Loucy (cell line): ENCODE data around the gene FNDC8.

Experiments
- CTCF ChIP-seq: fragments of 200-600 bp; sonication (generic); conservative IDR thresholded peaks from 2 replicates; pipeline ENCODE4 v1.5.1; 2014; ENCODE audit warnings: mild to moderate bottlenecking, antibody characterized with exemption, low read length
- EZH2phosphoT487 ChIP-seq: fragments of 200-600 bp; IDR thresholded peaks from 2 replicates; pipeline ENCODE4 v1.6.1; 2018; ENCODE audit warnings: antibody characterized with exemption, mild to moderate bottlenecking, moderate library complexity, borderline replicate concordance

GRCh38 chr17:35086164-35086563 lies 35.3 kb upstream of the FNDC8 start:
- no peak for TF ChIP-seq CTCF
- TF ChIP-seq EZH2phosphoT487, result no peak
